DMS79 (cell line): ENCODE measurements around the gene APOB.
"Not testable (repeated sequence)": the region's sequence is repeated elsewhere in the genome, so short reads cannot be mapped to it uniquely, and the experiment has no call there.

Experiments
- DNase-seq: peaks from one replicate; lab custom pipeline; 2025; lab: John Stamatoyannopoulos, UW

APOB gene

DNA sequence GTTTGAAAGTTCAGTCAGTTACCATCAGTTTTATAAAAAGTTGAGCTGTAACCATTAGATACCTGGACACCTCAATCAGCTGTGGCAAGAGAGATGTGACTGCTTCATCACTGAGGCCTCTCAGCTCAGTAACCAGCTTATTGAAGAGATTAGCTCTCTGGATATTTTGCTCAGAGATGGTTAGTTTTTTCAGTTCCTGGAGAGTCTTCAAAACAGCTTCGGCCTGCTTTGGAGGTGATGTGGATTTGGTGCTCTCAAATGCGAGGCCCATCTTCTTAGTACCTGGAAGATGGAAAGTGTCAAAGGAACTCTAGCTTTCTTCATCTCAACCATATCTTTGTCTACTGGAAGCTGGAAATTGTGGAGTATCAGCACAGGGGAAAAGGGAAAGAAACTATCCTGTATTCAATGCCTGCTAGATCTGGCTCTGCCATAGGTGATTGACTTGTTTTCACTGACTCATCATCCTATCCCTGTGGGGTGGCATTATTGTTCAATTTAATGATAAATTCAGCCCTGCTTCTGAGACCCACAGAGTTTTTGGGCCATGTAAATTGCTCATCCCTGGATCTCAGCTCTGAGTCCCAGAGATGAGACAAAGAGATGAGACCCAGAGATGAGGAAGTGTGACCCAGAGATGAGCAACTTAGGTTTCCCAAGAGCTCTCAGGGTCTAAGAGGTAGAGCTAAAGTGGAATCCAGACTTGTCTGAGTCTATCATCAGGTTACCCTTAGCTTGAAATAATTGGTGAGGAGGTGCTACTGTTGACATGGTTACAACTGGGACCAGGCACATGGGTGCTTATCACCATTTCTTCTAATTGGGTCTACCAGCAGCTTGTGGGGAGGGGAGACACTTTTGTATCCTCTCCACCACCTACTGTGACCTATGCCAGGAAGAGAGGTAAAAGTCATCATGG lies 10.4 kb downstream of the APOB start:
- DNase-seq = no peak

DNA sequence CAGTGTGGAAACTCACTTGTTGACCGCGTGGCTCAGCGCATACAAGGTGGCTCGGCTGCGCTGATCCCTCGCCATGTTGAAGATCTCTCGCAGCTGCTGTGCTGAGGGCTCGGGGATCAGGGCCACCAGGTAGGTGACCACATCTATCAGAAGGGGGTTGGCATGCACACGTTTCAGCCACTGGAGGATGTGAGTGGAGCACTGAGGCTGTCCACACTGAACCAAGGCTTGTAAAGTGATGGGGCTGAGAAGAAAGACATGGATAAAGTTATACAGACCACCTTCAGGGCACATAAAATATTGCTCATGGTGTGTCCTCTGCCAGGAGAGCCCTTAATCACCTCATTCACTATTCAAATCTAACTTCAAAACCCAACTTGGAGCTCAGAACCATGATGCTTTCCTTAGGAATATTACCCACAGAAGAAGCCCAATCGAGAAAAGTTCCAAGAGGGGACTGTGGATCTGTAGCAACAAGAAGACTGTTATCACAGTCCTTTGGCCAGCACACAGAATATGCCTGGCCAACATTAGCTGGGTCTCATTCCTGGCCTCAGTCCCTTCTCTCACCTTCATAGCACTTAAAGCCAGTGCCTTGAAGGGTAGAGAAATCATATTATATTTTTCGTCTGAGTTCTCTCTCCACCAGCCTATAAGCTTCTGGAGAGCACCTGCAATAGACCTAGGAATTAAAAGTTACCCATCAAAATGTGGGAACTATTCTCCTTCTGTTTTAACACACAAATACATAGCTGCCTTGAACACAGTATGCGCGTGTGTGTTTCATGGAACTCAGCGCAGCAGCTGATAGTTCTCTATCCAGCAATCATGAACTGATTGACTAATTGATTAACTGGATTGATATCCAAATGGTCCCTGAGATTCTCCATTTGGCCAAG lies 11.3 kb downstream of the APOB start:
- no peak for DNase-seq

DNA sequence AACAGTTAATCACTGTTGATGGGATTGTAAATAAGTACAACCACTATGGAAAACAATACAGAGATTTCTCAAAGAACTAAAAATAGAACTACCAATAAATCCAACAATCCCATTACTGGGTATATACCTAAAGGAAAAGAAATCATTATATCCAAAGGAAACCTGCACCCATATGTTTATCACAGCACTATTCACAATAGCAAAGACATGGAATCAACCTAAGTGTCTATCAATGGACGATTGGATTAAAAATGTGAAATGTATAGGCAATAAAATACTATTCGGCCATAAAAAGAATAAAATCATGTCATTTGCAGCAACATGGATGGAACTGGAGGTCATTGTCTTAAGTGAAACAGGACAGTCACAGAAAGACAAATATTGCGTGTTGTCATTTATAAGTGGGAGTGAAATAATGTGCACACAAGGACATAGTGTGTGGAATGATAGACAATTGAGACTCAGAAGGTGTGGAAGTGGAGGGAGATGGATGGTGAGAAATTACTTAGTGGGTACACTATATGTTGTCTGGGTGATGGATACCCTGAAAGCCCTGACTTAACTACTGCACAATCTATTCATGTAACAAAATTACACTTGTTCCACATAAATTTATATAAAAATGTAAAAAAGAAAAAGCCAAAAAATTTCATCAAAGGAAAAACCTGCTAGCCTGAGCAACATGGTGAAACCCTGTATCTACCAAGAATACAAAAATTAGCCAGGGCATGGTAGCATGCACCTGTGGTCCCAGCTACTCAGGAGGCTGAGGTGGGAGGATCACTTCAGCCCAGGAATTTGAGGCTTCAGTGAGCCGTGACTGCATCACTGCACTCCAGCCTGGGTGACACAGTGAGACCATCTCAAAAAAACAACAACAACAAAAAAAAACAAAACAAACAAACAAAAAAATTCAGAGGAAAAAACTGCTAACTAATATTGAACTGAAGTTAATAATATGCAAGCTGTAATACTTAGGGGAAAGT lies 12.6 kb downstream of the APOB start:
- no peak for DNase-seq

DNA sequence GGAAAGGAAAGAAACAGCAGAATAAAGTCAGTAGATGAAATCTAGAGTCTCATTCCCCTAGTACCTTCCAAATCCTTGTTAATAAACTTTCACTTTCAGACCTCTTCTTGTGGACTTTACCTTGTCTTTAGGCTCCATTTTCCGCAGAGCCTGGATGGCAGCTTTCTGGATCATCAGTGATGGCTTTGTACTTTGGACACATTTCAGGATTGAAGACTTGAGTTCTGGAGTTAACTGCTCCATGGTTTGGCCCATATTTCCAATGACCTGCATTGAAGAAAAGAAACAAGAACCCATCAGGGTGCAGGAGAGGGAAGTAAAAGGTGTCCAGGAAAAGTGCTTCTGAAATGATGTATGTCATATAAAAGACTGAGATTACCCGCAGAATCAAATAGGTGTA lies 14.4 kb downstream of the APOB start:
- no peak for DNase-seq

DNA sequence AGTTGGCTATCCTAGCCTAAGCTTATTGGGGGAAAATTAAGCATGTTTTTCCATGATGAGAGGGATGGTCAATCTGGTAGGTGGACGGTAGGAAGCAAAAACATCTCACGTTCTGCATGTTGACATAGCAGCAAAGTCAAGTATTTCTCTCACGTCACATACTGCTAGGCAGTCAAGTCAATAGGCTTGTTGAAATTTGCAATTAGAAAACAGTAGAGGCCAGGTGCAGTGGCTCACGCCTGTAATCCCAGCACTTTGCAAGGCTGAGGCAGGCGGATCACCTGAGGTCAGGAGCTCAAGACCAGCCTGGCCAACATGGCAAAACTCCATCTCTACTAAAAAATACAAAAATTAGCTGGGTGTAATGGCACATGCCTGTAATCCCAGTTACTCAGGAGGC lies 14.9 kb downstream of the APOB start:
- not testable (repeated sequence) for DNase-seq

DNA sequence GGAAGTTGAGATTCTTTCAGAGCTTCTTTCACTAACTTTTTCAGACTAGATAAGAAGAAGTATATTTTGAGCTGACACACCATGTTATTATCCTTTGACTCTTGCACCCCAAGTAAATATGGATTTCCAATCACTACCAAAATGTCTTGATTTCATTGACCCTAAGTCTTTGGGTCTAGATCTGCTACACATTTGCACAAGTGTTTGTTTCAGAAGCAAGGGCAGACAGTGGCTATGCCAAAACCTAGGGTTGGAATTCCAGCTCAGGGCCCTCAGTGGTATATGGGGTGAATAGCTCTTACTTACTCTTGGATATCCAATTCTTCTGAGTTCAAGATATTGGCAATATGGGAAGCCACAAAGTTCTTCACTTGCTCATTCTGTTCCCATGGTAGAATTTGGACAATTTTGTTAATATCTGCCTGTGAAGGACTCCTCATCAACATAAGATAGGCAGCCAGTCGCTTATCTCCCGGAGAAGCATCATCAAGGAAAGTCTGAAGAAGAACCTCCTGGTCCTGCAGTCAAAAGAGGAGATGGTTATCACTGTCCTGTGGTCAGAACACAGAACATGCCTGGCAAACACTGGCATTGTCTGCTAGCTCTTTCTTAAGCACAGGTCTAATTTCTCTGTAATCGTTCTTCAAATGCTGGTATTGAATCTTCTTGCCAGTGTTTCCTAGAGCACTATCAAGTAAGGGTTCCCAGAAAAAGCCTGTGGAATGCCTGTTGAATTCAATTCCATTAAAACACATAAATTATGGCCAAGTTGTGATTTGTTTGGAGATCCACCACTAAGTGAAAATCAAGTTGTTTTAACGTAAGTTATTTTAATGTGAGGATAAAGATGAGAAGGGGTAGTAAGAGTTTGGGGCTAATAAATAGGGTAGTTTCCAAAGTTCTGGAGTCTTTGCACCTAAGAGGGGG lies 15.6 kb downstream of the APOB start:
- DNase-seq = no peak

DNA sequence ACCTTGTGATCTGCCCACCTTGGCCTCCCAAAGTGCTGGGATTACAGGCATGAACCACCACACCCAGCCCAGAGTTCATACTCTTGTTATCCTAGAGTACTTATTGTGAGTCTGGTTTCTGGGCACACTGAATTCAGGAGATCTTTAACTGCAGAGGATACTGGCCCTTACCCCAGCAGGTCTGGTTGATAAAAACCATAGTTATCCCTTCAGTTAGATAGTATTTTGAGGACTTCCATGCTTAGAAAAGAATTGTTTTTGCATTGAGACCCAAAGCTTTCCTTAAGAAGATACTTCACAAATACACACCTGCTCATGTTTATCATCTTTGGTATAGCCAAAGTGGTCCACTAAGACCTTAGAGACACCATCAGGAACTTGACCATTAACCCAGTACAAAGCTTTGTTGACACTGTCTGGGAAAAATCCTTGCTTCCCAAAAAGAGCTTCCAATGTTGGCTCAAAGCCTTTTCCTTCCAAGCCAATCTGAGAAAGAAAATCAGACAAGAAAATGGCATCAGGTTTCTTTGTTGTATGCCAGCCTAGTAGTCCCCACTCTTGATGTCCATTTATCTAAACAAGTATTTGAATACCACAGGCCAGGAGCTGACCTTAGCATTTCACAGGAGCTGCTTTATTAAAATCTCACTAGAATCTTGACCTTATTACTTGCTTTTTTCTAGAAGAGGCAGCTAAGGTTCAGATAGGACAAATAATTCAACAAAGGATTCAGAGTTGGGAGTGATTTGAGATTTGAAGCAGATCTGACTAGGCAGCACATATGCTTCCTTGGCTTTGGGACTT lies 17.2 kb downstream of the APOB start:
- DNase-seq = no peak

DNA sequence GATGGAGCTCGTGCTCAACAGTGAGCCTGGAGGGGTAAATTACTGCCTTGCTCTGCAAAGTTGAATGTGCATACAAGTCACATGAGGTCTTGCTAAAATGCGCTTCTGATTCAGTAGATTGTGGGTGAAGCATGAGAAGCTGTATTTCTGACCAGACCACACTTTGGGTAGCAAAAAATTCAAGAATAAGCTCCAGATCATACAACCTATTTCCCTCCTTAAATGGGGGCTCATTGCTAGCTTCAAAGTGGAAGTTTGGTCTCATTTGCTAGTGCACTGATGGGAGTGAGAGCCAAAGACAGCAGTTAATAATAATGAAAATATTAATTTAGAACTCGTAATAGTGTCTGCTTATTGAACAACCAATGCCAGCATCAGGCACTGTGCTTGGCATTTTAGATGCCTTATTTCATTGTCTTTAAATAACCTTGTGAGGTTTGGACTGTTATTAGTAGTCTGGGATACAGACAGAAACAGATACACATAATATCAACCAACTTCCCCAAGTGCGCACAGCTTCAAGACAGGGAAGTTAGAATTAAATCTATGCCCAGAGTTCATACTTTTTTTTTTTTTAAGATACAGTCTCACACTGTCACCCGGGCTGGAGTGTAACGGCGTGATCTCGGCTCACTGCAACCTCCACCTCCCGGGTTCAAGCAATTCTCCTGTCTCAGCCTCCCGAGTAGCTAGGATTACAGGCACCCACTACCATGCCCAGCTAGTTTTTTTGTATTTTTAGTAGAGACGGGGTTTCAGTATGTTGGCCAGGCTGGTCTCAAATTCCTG lies 18.0 kb downstream of the APOB start:
- no peak for DNase-seq

DNA sequence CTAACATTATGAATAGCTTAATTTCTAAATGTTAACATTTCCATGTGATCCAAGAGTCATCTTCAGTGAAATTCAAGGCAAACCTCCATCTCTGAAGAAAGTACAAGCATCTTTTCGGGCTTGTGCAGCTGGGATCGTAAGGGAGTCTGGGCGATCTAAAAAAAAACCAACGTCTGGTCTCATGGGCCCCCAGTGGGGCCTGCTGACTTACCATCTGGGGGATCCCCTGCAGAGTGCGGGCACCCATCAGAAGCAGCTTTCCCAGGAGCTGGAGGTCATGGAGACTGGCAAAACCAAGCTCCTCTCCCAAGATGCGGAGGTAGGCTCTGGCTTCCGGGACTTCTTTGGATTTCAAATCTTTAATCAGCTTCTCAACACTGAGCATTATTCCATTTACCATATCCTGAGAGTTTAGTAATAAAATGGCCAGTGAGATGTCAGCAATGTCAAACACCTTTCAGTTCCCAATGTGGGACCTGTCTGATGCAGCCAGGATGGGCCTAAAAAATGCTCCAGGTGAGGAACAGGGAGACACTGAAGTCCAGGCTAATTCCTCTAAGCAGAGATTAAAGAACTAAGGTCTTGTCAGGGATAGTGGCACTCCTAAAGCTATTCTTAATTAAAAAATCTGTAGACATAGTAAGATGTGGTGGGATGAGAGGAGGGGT lies 19.0 kb downstream of the APOB start:
- DNase-seq = no peak

DNA sequence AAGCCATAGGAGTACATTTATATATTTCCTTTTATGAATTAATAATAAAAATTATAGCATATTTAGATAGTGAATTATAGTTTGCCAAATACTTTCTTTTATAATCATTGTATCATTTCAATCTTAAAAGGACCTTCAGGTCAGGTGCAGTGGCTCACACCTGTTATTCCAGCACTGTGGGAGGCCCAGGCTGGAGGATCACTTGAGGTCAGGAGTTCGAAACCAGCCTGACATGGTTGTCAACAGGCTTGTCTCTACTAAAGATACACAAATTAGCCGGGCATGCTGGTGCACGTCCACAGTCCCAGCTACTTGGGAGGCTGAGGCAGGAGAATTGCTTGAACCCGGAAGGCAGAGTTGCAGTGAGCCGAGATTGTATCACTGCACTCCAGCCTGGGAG lies 19.7 kb downstream of the APOB start:
- no peak for DNase-seq

DNA sequence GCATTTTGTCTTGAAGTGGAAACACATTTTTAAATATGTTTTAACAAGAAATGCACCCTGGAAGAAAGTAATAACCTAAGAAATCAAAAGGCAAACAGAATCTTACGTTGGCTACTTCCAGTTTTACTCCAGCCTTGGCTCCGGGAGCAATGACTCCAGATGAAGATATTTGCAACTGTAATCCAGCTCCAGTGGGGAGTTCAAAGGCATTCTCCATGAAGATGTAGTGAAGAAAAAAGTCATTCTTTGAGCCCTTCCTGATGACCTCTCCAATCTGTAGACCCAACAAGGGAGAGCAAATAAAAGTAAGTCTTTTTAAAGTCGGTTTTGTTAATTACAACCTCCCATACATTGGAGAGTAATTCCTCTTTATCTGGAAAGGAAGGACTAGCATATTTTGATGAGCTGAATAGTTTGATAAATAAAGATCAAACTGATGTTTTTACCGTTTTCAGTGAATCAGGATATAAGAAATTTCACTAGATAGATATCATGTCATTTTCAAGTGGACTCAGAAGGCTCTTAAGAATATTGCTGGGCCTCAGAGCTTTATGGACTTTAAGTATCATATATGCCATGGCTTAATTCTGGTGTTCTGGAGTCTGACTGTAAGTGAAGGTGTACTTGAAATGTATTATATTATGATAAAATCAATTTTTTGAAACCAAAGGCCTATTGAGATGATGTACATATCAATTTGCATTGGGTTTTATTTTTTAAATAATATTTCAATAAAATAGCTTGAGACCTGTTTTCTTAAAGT lies 20.3 kb downstream of the APOB start:
- DNase-seq = no peak

DNA sequence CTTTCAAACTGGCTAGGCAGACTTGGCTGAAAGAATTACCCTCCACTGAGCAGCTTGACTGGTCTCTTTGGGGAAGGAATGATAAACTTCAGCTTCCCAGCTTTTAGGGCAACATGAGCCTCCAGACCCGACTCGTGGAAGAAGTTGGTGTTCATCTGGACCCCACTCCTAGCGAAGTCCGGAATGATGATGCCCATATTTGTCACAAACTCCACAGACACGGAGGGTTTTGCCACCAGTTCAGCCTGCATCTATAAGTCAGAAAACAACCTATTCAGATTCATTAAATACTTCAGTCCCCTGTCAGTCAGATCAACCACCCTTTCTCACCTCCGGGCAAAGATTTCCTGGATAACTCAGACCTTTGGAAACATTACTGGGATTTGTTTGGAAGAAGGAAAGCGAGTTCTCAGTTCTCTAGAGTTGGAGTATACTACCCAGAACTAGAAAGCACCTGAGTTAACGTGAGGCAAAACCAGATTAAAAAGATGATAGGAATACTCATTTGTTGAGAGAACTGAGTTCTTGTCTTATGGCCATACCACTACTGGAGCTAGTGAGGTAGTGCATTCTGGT lies 21.0 kb downstream of the APOB start:
- DNase-seq = no peak

DNA sequence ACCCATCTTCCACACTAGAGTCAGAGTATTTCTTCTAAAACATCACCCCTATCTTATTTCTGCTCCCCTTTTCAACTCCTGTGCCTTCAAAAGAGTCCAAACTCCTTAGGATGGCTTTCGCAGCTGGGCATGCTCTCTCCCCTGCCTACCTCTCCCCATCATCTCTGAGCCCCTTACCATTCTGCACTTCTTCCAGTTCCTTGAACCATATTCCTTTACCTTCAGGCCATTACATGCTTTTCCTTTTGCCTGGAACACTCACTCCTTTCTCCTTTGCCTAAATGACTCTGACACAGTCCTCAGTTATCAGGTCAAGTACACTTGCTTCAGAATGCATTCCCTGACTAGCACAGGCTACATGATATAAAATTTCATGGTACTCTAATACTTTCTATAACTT lies 22.4 kb downstream of the APOB start:
- DNase-seq = no peak

DNA sequence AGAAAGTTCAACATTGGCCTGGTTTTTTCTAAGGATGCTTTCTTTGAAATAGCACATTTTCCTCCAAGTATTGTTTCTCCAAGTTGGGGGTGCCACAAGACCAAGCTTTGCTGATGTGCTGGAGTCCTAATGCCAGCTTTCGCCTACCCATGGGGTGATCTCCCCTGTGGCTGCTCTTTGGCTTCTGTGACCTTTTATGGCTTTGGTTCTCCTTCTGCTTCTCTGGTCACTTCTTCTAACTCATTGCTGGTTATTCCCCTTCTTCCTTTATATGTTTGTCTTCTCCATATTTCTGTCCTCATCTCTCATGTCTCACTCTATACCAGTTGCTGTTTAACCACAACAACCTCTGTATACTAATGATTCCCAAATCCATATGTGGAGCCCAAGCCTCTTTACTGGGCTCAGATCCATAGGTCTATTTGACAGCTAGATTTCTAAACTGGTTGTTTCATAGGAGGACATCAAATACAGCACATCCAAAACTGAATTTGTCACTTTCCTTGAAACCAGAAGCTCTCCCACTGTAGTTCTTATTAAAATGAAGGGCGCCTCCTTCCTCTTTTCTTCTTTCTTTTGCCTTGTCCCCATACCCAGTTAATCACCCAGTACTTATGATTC lies 23.1 kb downstream of the APOB start:
- no peak for DNase-seq

DNA sequence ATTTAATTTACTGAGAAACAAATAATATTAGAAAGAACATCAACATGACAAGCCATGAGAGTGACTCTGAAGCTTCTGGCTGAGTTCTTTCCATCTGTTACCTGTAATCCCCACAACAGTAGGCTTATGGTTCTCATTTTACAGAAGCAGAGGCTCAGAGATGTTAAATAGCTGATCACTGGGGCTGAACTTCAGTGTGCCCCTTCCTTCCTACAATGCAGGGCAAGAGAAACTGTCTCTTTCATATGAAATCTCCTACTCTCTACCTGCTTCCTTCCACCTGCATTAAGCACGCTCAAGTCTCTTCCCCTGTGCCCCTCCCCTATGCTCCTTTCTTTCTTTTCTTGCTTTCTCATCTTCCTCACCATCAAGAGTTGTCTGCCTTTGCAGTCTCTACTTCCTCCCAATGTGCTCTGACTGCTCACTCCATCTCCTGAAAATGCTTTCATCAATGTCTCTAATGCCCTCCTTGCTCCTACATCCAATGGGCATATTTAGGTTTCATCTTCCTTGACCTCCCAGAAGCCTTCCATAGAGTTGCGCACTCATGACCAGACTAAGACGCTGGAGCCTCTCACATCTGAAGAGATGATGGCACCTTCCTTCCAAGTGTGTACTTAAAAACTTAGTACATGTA lies 23.7 kb downstream of the APOB start:
- DNase-seq = no peak

DNA sequence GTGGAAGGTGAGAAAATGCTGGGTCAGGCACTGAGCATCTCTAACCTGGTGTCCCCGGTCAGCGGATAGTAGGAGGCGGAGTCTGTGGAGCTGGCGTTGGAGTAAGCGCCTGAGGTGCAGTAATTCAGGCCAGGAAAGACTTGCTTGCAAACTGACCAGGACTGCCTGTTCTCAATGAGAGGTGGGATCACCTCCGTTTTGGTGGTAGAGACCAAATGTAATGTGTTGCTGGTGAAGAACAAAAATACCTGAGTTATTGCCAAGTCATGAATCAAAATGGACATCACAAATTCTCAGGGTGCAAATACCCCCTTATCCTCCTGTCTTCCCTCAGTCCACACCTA lies 24.2 kb downstream of the APOB start:
- no peak for DNase-seq
